Mesenchymal stem cell (in vitro differentiated cells and primary cell): Measurements from ENCODE around the gene NPAS3.

Experiments
- DNase-seq: peaks from one replicate; pipeline ENCODE4 v3.0.0-alpha.2; 2013
- H2AFZ ChIP-seq: one replicate; pipeline ENCODE4 v1.6.1; 2013; ENCODE audit warnings: low read depth, mild to moderate bottlenecking, control low read depth, inconsistent platforms, low read length, moderate library complexity
- H2AK5ac ChIP-seq: 2 replicates; pipeline ENCODE4 v1.6.1; 2013; ENCODE audit warnings: low read length, moderate library complexity, mild to moderate bottlenecking, inconsistent platforms; ENCODE audit not compliant: severe bottlenecking
- H2BK120ac ChIP-seq: one replicate; pipeline ENCODE4 v1.6.1; 2013; ENCODE audit warnings: low read depth, mild to moderate bottlenecking, inconsistent platforms, low read length, moderate library complexity
- H2BK12ac ChIP-seq, 2 experiments: one replicate each; pipeline ENCODE4 v1.6.1; 2013; ENCODE audit warnings: inconsistent platforms in 2 of 2, low read length in 2 of 2, mild to moderate bottlenecking in 2 of 2, moderate library complexity in 2 of 2, control low read depth in 1 of 2
- H2BK15ac ChIP-seq: one replicate; pipeline ENCODE4 v1.6.1; 2013; ENCODE audit warnings: mild to moderate bottlenecking, low read depth, inconsistent platforms; ENCODE audit not compliant: poor library complexity, severe bottlenecking
- H2BK5ac ChIP-seq: 2 replicates; pipeline ENCODE4 v1.6.1; 2013; ENCODE audit warnings: low read depth, mild to moderate bottlenecking, low read length, control low read depth, inconsistent platforms; ENCODE audit not compliant: poor library complexity, severe bottlenecking
- H3K14ac ChIP-seq, 2 experiments: one replicate each; pipeline ENCODE4 v1.6.1; 2013; ENCODE audit warnings: inconsistent platforms in 2 of 2, low read length in 2 of 2, control low read depth in 1 of 2, mild to moderate bottlenecking in 1 of 2, moderate library complexity in 1 of 2
- H3K18ac ChIP-seq, 2 experiments: one replicate each; pipeline ENCODE4 v1.6.1; 2013; ENCODE audit warnings: inconsistent platforms in 2 of 2, low read length in 2 of 2, control low read depth in 1 of 2, low read depth in 1 of 2, mild to moderate bottlenecking in 1 of 2
- H3K23ac ChIP-seq, 2 experiments: one replicate each; pipeline ENCODE4 v1.6.1; 2013; ENCODE audit warnings: inconsistent platforms in 2 of 2, low read length in 2 of 2, mild to moderate bottlenecking in 2 of 2, moderate library complexity in 2 of 2, control low read depth in 1 of 2
- H3K27ac ChIP-seq: 2 replicates; pipeline ENCODE4 v1.5.1; 2013; ENCODE audit warnings: mild to moderate bottlenecking, moderate library complexity, low read length, control low read depth, inconsistent platforms; ENCODE audit not compliant: poor library complexity, severe bottlenecking
- H3K27me3 ChIP-seq, 2 experiments: 2 replicates each; pipeline versions ENCODE4 v1.6.1 to v1.7.0; 2013; ENCODE audit warnings: low read length in 2 of 2, mild to moderate bottlenecking in 2 of 2, moderate library complexity in 2 of 2, control low read depth in 1 of 2, inconsistent platforms in 1 of 2; ENCODE audit not compliant: control insufficient read depth in 1 of 2, insufficient read depth in 1 of 2
- H3K36me3 ChIP-seq, 2 experiments: 2 replicates each; pipeline versions ENCODE4 v1.6.1 to v1.7.0; 2013; ENCODE audit warnings: low read length in 2 of 2, control low read depth in 1 of 2, inconsistent platforms in 1 of 2, low read depth in 1 of 2, mild to moderate bottlenecking in 1 of 2; ENCODE audit not compliant: insufficient read depth in 2 of 2, control insufficient read depth in 1 of 2
- H3K4ac ChIP-seq, 2 experiments: one replicate each; pipeline ENCODE4 v1.6.1; 2013; ENCODE audit warnings: inconsistent platforms in 2 of 2, low read length in 2 of 2, mild to moderate bottlenecking in 2 of 2, moderate library complexity in 2 of 2, control low read depth in 1 of 2, low read depth in 1 of 2
- H3K4me1 ChIP-seq: 2 replicates; pipeline ENCODE4 v1.6.1; 2013; ENCODE audit warnings: low read depth, low read length, control low read depth; ENCODE audit not compliant: control insufficient read depth, insufficient read depth
- H3K4me2 ChIP-seq: 2 replicates; pipeline ENCODE4 v1.6.1; 2013; ENCODE audit warnings: low read length, mild to moderate bottlenecking, inconsistent platforms; ENCODE audit not compliant: poor library complexity, severe bottlenecking
- H3K4me3 ChIP-seq, 2 experiments: 2 replicates each; pipeline versions ENCODE4 v1.5.1 to v1.7.0; 2013; ENCODE audit warnings: low read length in 2 of 2, mild to moderate bottlenecking in 2 of 2, control low read depth in 1 of 2, low read depth in 1 of 2; ENCODE audit not compliant: insufficient read depth in 1 of 2
- H3K79me1 ChIP-seq: replicated peaks from 2 replicates; pipeline ENCODE4 v1.6.1; 2013; ENCODE audit warnings: mild to moderate bottlenecking, control low read depth, low read length, inconsistent platforms; ENCODE audit not compliant: poor library complexity, severe bottlenecking
- H3K9ac ChIP-seq: 2 replicates; pipeline ENCODE4 v1.7.0; 2013; ENCODE audit warnings: mild to moderate bottlenecking, low read length, moderate library complexity
- H3K9me3 ChIP-seq: 2 replicates; pipeline ENCODE4 v1.7.0; 2013; ENCODE audit warnings: mild to moderate bottlenecking, low read length; ENCODE audit not compliant: control insufficient read depth
- H4K8ac ChIP-seq: one replicate; pipeline ENCODE4 v1.6.1; 2013; ENCODE audit warnings: inconsistent platforms, mild to moderate bottlenecking, low read length, moderate library complexity
- H4K91ac ChIP-seq: one replicate; pipeline ENCODE4 v1.6.1; 2013; ENCODE audit warnings: mild to moderate bottlenecking, low read length, inconsistent platforms
- WGBS: methylation state at CpG from one replicate; pipeline ENCODE4 v1.1.7; 2013; ENCODE audit warnings: mixed read lengths; 5-methylcytosine and 5-hydroxymethylcytosine counted together

Gene NPAS3

GRCh38 chr14:33560718-33561431 is 622.2 kb downstream of the NPAS3 start:
- H3K9me3 ChIP-seq, result no peaks in the 10 kb centered on the region
- no peak overlapping the region for H4K91ac ChIP-seq
- no peak overlapping the region for H2BK120ac ChIP-seq
- no peak overlapping the region for H2AK5ac ChIP-seq
- H3K27ac ChIP-seq, result no peak overlapping the region
- no peaks in the 10 kb centered on the region for H3K27me3 ChIP-seq
- H3K4me3 ChIP-seq, result no peak overlapping the region
- H3K4me2 ChIP-seq, result no peak overlapping the region
- H3K36me3 ChIP-seq, result no peaks in the 10 kb centered on the region
- no peak overlapping the region for H4K8ac ChIP-seq
- H3K23ac ChIP-seq, result no peak overlapping the region
- H2AFZ ChIP-seq, result no peak overlapping the region
- no peak overlapping the region for H3K18ac ChIP-seq
- H3K14ac ChIP-seq, result no peak overlapping the region
- no peak overlapping the region for H3K9ac ChIP-seq
- H3K4me1 ChIP-seq, result peaks cover 3% of the 10 kb centered on the region
- H3K4ac ChIP-seq, result no peak overlapping the region
- H2BK15ac ChIP-seq, result no peak overlapping the region
- no peak for DNase-seq
- H2BK5ac ChIP-seq, result no peak overlapping the region
- no peaks in the 10 kb centered on the region for H3K79me1 ChIP-seq
- WGBS, result 95% methylated on average over 7 of the region's 7 CpGs
- H2BK12ac ChIP-seq, result no peak overlapping the region

DNA sequence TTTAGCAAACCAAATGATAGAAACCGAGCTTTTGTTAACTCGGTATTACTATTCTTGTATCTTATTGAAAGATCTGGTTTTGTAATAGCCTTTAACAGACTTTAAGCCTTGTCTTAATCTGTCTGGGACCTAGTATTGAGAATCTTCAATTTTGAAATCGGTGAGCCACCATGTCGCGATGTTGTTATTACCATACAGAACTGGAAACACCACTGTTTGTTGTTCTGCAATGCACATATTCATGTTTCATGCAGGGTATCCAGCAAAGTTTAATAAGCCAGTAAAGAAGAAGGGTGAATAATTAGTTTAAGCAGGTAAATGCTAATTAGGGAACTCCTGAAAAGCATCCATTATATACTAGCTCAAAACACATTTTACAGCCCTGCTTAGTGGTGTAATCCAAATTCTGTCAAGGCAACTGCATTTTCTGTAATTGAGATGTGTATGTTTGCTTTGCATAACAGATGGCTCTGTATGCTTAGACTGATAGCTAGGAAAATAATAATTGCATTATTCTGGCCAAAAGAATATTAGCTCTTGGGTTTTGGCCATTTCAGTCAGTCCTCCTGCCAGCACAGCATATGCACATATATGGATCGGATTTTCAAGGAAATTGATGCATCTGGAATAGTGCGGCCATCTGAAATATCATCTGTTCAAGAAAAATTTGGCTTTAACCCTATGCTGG is 623.0 kb downstream of the NPAS3 start:
- Histone ChIP-seq H4K91ac (no peak overlapping the region), H3K4me3 (no peak overlapping the region), H2BK120ac (no peak overlapping the region), H3K23ac (no peak overlapping the region), H3K4me2 (no peak overlapping the region), H3K9ac (no peak overlapping the region), H3K18ac (no peak overlapping the region), H3K27me3 (no peaks in the 10 kb centered on the region), H2AK5ac (no peak overlapping the region), H3K79me1 (no peaks in the 10 kb centered on the region), H2BK5ac (no peak overlapping the region), H2AFZ (no peak overlapping the region), H2BK15ac (no peak overlapping the region), H3K27ac (no peak overlapping the region), H3K4ac (no peak overlapping the region), H3K14ac (no peak overlapping the region), H3K9me3 (no peaks in the 10 kb centered on the region), H4K8ac (no peak overlapping the region), H3K4me1 (peaks cover 2% of the 10 kb centered on the region), H3K36me3 (no peaks in the 10 kb centered on the region), H2BK12ac (no peak overlapping the region)
- DNase-seq, result no peak
- 83% methylated on average over 6 of the region's 7 CpGs for WGBS

DNA sequence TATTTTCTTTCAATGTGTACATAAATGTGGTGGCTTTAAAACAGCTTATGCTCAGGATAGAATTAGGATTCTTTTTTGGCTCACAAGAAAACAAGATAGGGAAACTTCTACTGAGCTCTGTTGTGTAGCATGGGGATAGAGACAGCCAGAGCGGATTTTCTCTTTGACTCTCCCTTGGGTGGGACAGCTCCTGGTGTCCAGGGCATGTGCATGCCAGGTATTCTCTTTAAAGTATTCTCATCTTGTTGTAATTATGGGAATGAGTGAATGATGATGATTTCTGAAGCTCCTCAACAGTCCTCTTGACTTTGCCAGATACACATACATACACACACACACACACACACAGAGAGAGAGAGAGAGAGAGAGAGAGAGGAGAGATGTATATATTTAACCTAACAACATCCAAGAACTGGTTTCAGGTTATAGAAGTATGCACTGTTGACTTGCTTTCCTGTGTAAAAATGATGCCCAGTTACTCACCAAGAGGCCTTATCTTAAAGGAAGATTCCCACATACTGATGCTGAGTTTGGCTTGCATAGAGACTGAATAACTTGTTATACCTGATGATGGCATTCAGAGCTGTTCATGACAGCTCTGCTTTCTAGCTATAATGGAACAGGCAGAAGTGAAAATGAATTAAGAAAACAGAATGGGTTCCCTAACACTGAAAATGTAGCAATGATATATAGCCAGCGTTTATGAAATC is 624.7 kb downstream of the NPAS3 start:
- Histone ChIP-seq H4K91ac (no peak overlapping the region), H3K18ac (no peak overlapping the region), H2BK15ac (no peak overlapping the region), H3K27me3 (no peaks in the 10 kb centered on the region), H2BK5ac (no peak overlapping the region), H3K9me3 (no peaks in the 10 kb centered on the region), H2BK12ac (no peak overlapping the region), H3K27ac (no peak overlapping the region), H3K9ac (no peak overlapping the region), H4K8ac (no peak overlapping the region), H3K79me1 (no peaks in the 10 kb centered on the region), H3K4me2 (no peak overlapping the region), H3K14ac (no peak overlapping the region), H2AK5ac (no peak overlapping the region), H3K4me1 (peaks cover 2% of the 10 kb centered on the region), H3K4me3 (no peak overlapping the region), H2AFZ (no peak overlapping the region), H3K36me3 (no peaks in the 10 kb centered on the region), H3K23ac (no peak overlapping the region), H2BK120ac (no peak overlapping the region), H3K4ac (no peak overlapping the region)
- 100% methylated on average over 1 of the region's 2 CpGs for WGBS
- DNase-seq, result peak; percentile 20

DNA sequence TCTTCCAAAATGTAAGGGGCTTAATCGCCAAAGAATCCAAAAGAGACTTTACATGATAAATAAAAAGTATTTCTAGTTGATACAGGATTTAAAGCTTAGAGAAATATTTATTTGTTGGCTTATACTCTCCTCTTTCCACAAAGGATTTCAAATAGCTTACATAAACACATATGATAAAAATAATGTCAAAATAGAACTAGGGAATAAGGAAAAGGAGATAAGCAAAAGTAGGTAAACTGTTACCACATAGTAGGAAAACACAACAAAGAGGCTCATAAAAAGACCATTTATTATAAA is 625.2 kb downstream of the NPAS3 start:
- Histone ChIP-seq H3K23ac (no peak overlapping the region), H4K8ac (no peak overlapping the region), H3K4ac (no peak overlapping the region), H2AK5ac (no peak overlapping the region), H3K18ac (no peak overlapping the region), H3K14ac (no peak overlapping the region), H2BK120ac (no peak overlapping the region), H2BK12ac (no peak overlapping the region), H3K9ac (no peak overlapping the region), H3K36me3 (no peaks in the 10 kb centered on the region), H2BK5ac (no peak overlapping the region), H3K27me3 (no peaks in the 10 kb centered on the region), H3K4me3 (no peak overlapping the region), H4K91ac (no peak overlapping the region), H2BK15ac (no peak overlapping the region), H3K4me2 (no peak overlapping the region), H2AFZ (no peak overlapping the region), H3K79me1 (no peaks in the 10 kb centered on the region), H3K4me1 (peaks cover 2% of the 10 kb centered on the region), H3K9me3 (no peaks in the 10 kb centered on the region), H3K27ac (no peak overlapping the region)
- DNase-seq, result no peak
- no CpG with 5 or more reads among the region's 1 CpG for WGBS
